Measurements from ENCODE around the gene FAM171A2. TPM values are rescaled to one million over a fixed set of nuclear protein-coding genes. Genes with fewer than 3 reads are reported as not detected.

FAM171A2 gene
- total RNA-seq, 4 donors from 2014 or later: 0.42 to 2.0 (median 1.2) TPM

DNA sequence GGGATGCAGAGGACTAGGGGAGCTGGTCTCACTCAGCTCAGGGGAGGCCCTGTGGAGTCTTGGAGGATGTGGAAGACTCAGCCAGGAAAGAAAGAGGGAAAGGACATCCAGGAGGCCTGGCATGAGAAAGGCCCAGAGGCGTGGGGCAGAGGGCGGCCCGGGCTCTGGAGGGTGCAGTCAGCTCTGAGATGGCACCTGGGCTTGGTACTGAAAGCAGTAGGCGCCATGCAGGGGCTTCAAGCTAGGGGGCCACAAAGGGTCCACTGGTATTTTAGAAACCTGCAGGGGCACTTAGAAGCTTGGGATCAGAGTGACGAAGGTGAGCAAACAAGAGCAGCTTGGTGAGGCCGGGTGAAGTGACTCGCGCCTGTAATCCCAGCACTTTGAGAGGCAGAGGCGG is 5.6 kb downstream of the FAM171A2 start:
- DNase-seq (ENCODE audit: extremely low spot score): no peak
- intact Hi-C loops (cut with DNase I): no loop called here
- Histone ChIP-seq H3K27me3 (peaks cover 0 to 12% (median 0%) of the 10 kb centered on the region in 4 donors), H3K27ac (replicated peaks in 1 of 4) (no peak overlapping the region), H3K9me3 (no peaks in the 10 kb centered on the region), H3K4me3 (no peak overlapping the region), H3K4me1 (peaks cover 13 to 29% (median 20%) of the 10 kb centered on the region in 4 donors), H3K36me3 (peaks cover 0 to 3% (median 2%) of the 10 kb centered on the region in 4 donors)
- WGBS: 90% methylated on average over 9 of the region's 9 CpGs
- no peak for TF ChIP-seq POLR2AphosphoS5 (IDR thresholded peaks at IDR 0.05)
- TF ChIP-seq EP300 (IDR thresholded peaks at IDR 0.05): no peak
- no peak for TF ChIP-seq POLR2A (IDR thresholded peaks at IDR 0.05; ENCODE audit: low read depth)
- TF ChIP-seq CTCF (IDR thresholded peaks at IDR 0.05): no peak

DNA sequence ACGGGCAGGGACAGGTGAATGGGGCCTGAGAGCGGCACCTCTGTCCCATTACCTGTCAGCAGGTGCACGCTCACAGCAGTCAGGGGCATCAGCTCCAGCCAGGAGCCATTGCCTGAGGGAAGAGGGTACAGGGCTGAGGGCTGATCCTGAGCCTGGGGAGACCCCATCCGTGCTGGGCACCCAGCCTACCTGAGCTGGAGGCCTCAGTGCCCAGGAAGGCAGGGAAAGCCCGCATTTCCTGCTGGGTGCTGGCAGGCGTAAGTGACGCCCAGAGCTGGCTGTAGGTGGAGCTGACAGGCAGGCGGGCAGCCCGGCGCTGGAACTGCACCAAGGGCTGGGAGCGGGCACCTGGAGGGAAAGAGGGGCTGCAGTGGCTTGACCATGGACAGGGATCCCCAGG is 7.4 kb downstream of the FAM171A2 start:
- intact Hi-C loops (cut with DNase I): no loop called here
- peaks cover 0 to 18% (median 7%) of the 10 kb centered on the region in 4 donors for H3K4me1 ChIP-seq

GRCh38 chr17:44355642-44356099 is 8.0 kb downstream of the FAM171A2 start:
- Histone ChIP-seq H3K27ac (replicated peaks in 1 of 4) (no peak overlapping the region), H3K36me3 (peaks cover 21 to 27% (median 26%) of the 10 kb centered on the region in 4 donors), H3K27me3 (no peaks in the 10 kb centered on the region), H3K9me3 (no peaks in the 10 kb centered on the region), H3K4me3 (no peak overlapping the region), H3K4me1 (peaks cover 0 to 13% (median 7%) of the 10 kb centered on the region in 4 donors)
- 88% methylated on average over 10 of the region's 17 CpGs for WGBS
- no peak for TF ChIP-seq CTCF (IDR thresholded peaks at IDR 0.05)
- TF ChIP-seq POLR2AphosphoS5 (IDR thresholded peaks at IDR 0.05): no peak
- TF ChIP-seq EP300 (IDR thresholded peaks at IDR 0.05): no peak
- TF ChIP-seq POLR2A (IDR thresholded peaks at IDR 0.05; ENCODE audit: low read depth): no peak
- intact Hi-C loops (cut with DNase I): no loop called here
- no peak for DNase-seq (ENCODE audit: extremely low spot score)

More for the DNA sequence above, 7.4 kb downstream of the FAM171A2 start:
- DNase-seq (ENCODE audit: extremely low spot score): no peak
- Histone ChIP-seq H3K4me3 (no peak overlapping the region), H3K27ac (replicated peaks in 1 of 4) (no peak overlapping the region), H3K27me3 (no peaks in the 10 kb centered on the region), H3K9me3 (no peaks in the 10 kb centered on the region), H3K36me3 (peaks cover 15 to 21% (median 20%) of the 10 kb centered on the region in 4 donors)
- TF ChIP-seq CTCF (IDR thresholded peaks at IDR 0.05): no peak
- no peak for TF ChIP-seq POLR2A (IDR thresholded peaks at IDR 0.05; ENCODE audit: low read depth)
- no peak for TF ChIP-seq EP300 (IDR thresholded peaks at IDR 0.05)
- no peak for TF ChIP-seq POLR2AphosphoS5 (IDR thresholded peaks at IDR 0.05)
- WGBS: 93% methylated on average over 9 of the region's 11 CpGs

GRCh38 chr17:44354582-44355561 is 8.8 kb downstream of the FAM171A2 start:
- no peak for DNase-seq (ENCODE audit: extremely low spot score)
- no peaks in the 10 kb centered on the region for H3K27me3 ChIP-seq
- H3K27ac ChIP-seq (replicated peaks in 1 of 4): no peak overlapping the region
- peak overlapping the region in 3 of 4 donors; percentile 48 to 61 (median 51) for H3K4me3 ChIP-seq
- 77% methylated on average over 36 of the region's 77 CpGs for WGBS
- H3K36me3 ChIP-seq: peaks cover 22 to 35% (median 34%) of the 10 kb centered on the region in 4 donors
- intact Hi-C loops (cut with DNase I): no loop called here
- H3K9me3 ChIP-seq: no peaks in the 10 kb centered on the region
- peaks cover 0 to 10% (median 7%) of the 10 kb centered on the region in 4 donors for H3K4me1 ChIP-seq
- TF ChIP-seq CTCF (IDR thresholded peaks at IDR 0.05): peak in 1 of 3 experiments; percentile 35
- no peak for TF ChIP-seq EP300 (IDR thresholded peaks at IDR 0.05)

All from esophagus muscularis mucosa (tissue), 4 donors.